Measurements from ENCODE around the gene MMP21.

DNA sequence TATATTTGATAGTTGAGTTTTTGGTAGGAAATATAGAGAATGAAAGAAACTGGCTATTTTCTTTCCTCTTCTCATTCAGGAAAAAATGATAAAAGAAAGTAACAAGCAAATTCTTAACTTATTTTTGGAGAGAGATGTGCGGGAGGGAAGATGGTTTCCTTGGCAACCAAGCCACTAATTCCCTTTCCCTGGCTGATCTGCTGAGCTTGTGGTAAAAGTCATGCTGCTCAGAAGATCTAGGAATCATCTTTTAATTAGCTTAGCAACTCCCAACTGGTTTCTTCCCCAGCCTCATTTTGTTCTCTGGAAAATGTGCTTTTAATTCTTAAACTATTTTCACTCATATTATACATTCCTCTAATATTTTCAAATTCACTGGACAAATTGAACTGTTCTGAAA lies 35.6 kb upstream of the MMP21 start:
- TF ChIP-seq ZNF331 (CRISPR knock-in tag; IDR thresholded peaks at IDR 0.05), result no peak
- TF ChIP-seq, protein P1, sequence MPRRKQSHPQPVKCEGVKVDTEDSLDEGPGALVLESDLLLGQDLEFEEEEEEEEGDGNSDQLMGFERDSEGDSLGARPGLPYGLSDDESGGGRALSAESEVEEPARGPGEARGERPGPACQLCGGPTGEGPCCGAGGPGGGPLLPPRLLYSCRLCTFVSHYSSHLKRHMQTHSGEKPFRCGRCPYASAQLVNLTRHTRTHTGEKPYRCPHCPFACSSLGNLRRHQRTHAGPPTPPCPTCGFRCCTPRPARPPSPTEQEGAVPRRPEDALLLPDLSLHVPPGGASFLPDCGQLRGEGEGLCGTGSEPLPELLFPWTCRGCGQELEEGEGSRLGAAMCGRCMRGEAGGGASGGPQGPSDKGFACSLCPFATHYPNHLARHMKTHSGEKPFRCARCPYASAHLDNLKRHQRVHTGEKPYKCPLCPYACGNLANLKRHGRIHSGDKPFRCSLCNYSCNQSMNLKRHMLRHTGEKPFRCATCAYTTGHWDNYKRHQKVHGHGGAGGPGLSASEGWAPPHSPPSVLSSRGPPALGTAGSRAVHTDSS (CRISPR knock-in tag; conservative IDR thresholded peaks at IDR 0.05), result no peak
- TF ChIP-seq, protein P2, sequence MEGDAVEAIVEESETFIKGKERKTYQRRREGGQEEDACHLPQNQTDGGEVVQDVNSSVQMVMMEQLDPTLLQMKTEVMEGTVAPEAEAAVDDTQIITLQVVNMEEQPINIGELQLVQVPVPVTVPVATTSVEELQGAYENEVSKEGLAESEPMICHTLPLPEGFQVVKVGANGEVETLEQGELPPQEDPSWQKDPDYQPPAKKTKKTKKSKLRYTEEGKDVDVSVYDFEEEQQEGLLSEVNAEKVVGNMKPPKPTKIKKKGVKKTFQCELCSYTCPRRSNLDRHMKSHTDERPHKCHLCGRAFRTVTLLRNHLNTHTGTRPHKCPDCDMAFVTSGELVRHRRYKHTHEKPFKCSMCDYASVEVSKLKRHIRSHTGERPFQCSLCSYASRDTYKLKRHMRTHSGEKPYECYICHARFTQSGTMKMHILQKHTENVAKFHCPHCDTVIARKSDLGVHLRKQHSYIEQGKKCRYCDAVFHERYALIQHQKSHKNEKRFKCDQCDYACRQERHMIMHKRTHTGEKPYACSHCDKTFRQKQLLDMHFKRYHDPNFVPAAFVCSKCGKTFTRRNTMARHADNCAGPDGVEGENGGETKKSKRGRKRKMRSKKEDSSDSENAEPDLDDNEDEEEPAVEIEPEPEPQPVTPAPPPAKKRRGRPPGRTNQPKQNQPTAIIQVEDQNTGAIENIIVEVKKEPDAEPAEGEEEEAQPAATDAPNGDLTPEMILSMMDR (CRISPR knock-in tag; IDR thresholded peaks at IDR 0.05), result no peak
- TF ChIP-seq GABPA (IDR thresholded peaks at IDR 0.05; ENCODE audit: low read depth, low read length), result no peak
- no peak for TF ChIP-seq GABPA (CRISPR knock-in tag; IDR thresholded peaks at IDR 0.05; ENCODE audit: low read depth)
- TF ChIP-seq HCFC1 (IDR thresholded peaks at IDR 0.05; ENCODE audit: low read depth, low read length), result no peak
- no peak for TF ChIP-seq RELA (CRISPR knock-in tag; IDR thresholded peaks at IDR 0.05)
- TF ChIP-seq, protein P3, sequence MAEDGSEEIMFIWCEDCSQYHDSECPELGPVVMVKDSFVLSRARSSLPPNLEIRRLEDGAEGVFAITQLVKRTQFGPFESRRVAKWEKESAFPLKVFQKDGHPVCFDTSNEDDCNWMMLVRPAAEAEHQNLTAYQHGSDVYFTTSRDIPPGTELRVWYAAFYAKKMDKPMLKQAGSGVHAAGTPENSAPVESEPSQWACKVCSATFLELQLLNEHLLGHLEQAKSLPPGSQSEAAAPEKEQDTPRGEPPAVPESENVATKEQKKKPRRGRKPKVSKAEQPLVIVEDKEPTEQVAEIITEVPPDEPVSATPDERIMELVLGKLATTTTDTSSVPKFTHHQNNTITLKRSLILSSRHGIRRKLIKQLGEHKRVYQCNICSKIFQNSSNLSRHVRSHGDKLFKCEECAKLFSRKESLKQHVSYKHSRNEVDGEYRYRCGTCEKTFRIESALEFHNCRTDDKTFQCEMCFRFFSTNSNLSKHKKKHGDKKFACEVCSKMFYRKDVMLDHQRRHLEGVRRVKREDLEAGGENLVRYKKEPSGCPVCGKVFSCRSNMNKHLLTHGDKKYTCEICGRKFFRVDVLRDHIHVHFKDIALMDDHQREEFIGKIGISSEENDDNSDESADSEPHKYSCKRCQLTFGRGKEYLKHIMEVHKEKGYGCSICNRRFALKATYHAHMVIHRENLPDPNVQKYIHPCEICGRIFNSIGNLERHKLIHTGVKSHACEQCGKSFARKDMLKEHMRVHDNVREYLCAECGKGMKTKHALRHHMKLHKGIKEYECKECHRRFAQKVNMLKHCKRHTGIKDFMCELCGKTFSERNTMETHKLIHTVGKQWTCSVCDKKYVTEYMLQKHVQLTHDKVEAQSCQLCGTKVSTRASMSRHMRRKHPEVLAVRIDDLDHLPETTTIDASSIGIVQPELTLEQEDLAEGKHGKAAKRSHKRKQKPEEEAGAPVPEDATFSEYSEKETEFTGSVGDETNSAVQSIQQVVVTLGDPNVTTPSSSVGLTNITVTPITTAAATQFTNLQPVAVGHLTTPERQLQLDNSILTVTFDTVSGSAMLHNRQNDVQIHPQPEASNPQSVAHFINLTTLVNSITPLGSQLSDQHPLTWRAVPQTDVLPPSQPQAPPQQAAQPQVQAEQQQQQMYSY (CRISPR knock-in tag; IDR thresholded peaks at IDR 0.05), result no peak
- TF ChIP-seq ZFP90 (CRISPR knock-in tag; IDR thresholded peaks at IDR 0.05; ENCODE audit: borderline replicate concordance), result no peak
